Heart left ventricle (tissue), 13 donors: ENCODE results near the gene FBXL17.

ENCODE experiments used
- CTCF ChIP-seq, 12 donors: fragments of 200-600 bp; sonication (generic) in 4 of 12; IDR thresholded peaks; one replicate each; pipeline versions ENCODE4 v1.5.0 to v1.8.0; 2018 to 2022; ENCODE audit warnings: antibody characterized with exemption in 12 of 12, mild to moderate bottlenecking in 5 of 12
- POLR2A ChIP-seq, 2 donors: fragments of 450-650 bp; IDR thresholded peaks; one replicate each; pipeline ENCODE4 v1.6.1; 2017; ENCODE audit warnings: antibody characterized with exemption in 2 of 2, mild to moderate bottlenecking in 2 of 2, moderate library complexity in 2 of 2
- donor health status: ischemic (EF 13 %, LVEDD 7.1; RV severe dilation, severe dysfunction).
- donor health status: DM: no; HTN: yes; CAD: no.
- donor health status: DM: no; HTN: no; CAD: no.
- donor health status: ischemic (EF 25% LVEDD 6.9; RV normal size, moderate dysfunction).
- donor health status: ischemic (EF 25% LVEDD 5.7; RV mildly dilated, moderate dysfunction).
- donor health status: ischemic (EF 35%, LVEDD 5.7; RV mildly dilated, moderate dysfunction).
- donor health status: nonischemic (EF 11% LVEDD 7.7; RV severe dilation, severe dysfunction).
- donor health status: DM: yes; HTN: yes; CAD: no.
- donor health status: PGD.
- donor health status: ischemic (EF 29% LVEDD 5.4; RV normal size, mild dysfunction).
- donor health status: nonischemic (EF 23%, LVEDD 6.1; RV moderate dilation, normal function).

GRCh38 chr5:108382784-108383330 is 959 bp upstream of the FBXL17 start:
- TF ChIP-seq CTCF (IDR thresholded peaks at IDR 0.05) (no peak), POLR2A (IDR thresholded peaks at IDR 0.05) (no peak)
